ENCODE measurements around the gene MRS2. TPM values are rescaled to one million over a fixed set of nuclear protein-coding genes. Genes with fewer than 3 reads are reported as not detected.

Gene MRS2
- total RNA-seq = 10 to 100 TPM; 22.6 to 24.3 TPM
- polyA plus RNA-seq = 10 to 100 TPM; 19.0 to 27.1 TPM

GRCh38 chr6:24402697-24403500 lies at the start of gene MRS2:
Gene MRS2 (plus strand): TSS chr6:24402936. CDS start chr6:24403047, 111 bp downstream.
- ChIA-PET POLR2A (ENCODE audit: partially characterized antibody) (no interaction called here), CTCF (ENCODE audit: partially characterized antibody) (no interaction called here)
- Histone ChIP-seq H3K27ac (ENCODE audit: low read depth, low read length) (peak within 1 kb of the TSS; percentile 45), H3K4me3 (ENCODE audit: low read length in 2 of 2) (peak within 1 kb of the TSS; percentile 77 to 87), H3K4me1 (ENCODE audit: insufficient read depth, low read length) (peaks cover 14% of the 10 kb centered on the region), H3K9me3 (ENCODE audit: control insufficient read depth in 1 of 2, low read length in 2 of 2) (no peaks in the 10 kb centered on the region), H3K36me3 (ENCODE audit: insufficient read depth, low read length) (peaks cover 5% of the 10 kb centered on the region), H3K27me3 (ENCODE audit: insufficient read depth, low read length) (no peaks in the 10 kb centered on the region)
- Mint-ChIP-seq H3K4me3 (peak within 1 kb of the TSS; percentile 90 to 97 (median 92)), H3K27ac (peak within 1 kb of the TSS in 6 of 7 donors; percentile 67 to 93 (median 84)), H3K36me3 (peaks cover 5 to 17% of the 10 kb centered on the region in 2 donors), H3K4me1 (peaks cover 17 to 31% (median 23%) of the 10 kb centered on the region in 4 donors), H3K27me3 (peaks cover 15 to 16% of the 10 kb centered on the region in 2 donors), H3K9me3 (peaks cover 0 to 3% (median 0%) of the 10 kb centered on the region in 8 donors)
- intact Hi-C loops (cut with micrococcal nuclease) = loop anchor here (5.0 kb wide), 1 partner anchor 121 kb away; no protein-coding TSS in a partner anchor
- DNase-seq = peak; percentile 73 to 78 (median 76)

GRCh38 chr6:24353861-24354260 lies 48.9 kb upstream of the MRS2 start:
- no peak overlapping the region for H3K27ac ChIP-seq (ENCODE audit: low read depth, low read length)
- Mint-ChIP-seq H3K27ac (no peak overlapping the region), H3K4me1 (peaks cover 15 to 23% (median 18%) of the 10 kb centered on the region in 4 donors), H3K9me3 (no peaks in the 10 kb centered on the region), H3K4me3 (no peak overlapping the region), H3K36me3 (no peaks in the 10 kb centered on the region), H3K27me3 (peaks cover 0 to 12% of the 10 kb centered on the region in 2 donors)
- no peak for DNase-seq
- intact Hi-C loops (cut with micrococcal nuclease) = no loop called here
- H3K4me1 ChIP-seq (ENCODE audit: insufficient read depth, low read length) = peaks cover 7% of the 10 kb centered on the region
- CTCF ChIA-PET (ENCODE audit: partially characterized antibody) = no interaction called here
- H3K36me3 ChIP-seq (ENCODE audit: insufficient read depth, low read length) = no peaks in the 10 kb centered on the region
- no peaks in the 10 kb centered on the region for H3K9me3 ChIP-seq (ENCODE audit: control insufficient read depth in 1 of 2, low read length in 2 of 2)
- H3K4me3 ChIP-seq (ENCODE audit: low read length in 2 of 2) = no peak overlapping the region
- POLR2A ChIA-PET (ENCODE audit: partially characterized antibody) = no interaction called here
- H3K27me3 ChIP-seq (ENCODE audit: insufficient read depth, low read length) = no peaks in the 10 kb centered on the region

GRCh38 chr6:24355393-24355792 lies 47.3 kb upstream of the MRS2 start:
- no peaks in the 10 kb centered on the region for H3K36me3 Mint-ChIP-seq
- ChIA-PET POLR2A (ENCODE audit: partially characterized antibody) (no interaction called here), CTCF (ENCODE audit: partially characterized antibody) (no interaction called here)
- H3K36me3 ChIP-seq (ENCODE audit: insufficient read depth, low read length) = no peaks in the 10 kb centered on the region
- no peak for DNase-seq
- no peaks in the 10 kb centered on the region for H3K9me3 ChIP-seq (ENCODE audit: control insufficient read depth in 1 of 2, low read length in 2 of 2)
- intact Hi-C loops (cut with micrococcal nuclease) = no loop called here
- H3K4me1 Mint-ChIP-seq = peaks cover 21 to 33% (median 27%) of the 10 kb centered on the region in 4 donors
- H3K9me3 Mint-ChIP-seq = no peaks in the 10 kb centered on the region
- no peak overlapping the region for H3K27ac Mint-ChIP-seq
- peaks cover 0 to 7% of the 10 kb centered on the region in 2 donors for H3K27me3 Mint-ChIP-seq
- H3K4me3 ChIP-seq (ENCODE audit: low read length in 2 of 2) = no peak overlapping the region
- no peak overlapping the region for H3K27ac ChIP-seq (ENCODE audit: low read depth, low read length)
- H3K4me1 ChIP-seq (ENCODE audit: insufficient read depth, low read length) = peaks cover 13% of the 10 kb centered on the region
- H3K4me3 Mint-ChIP-seq = no peak overlapping the region
- H3K27me3 ChIP-seq (ENCODE audit: insufficient read depth, low read length) = no peaks in the 10 kb centered on the region

GRCh38 chr6:24356310-24356973 lies 46.3 kb upstream of the MRS2 start:
- Histone ChIP-seq H3K27me3 (ENCODE audit: insufficient read depth, low read length) (no peaks in the 10 kb centered on the region), H3K4me1 (ENCODE audit: insufficient read depth, low read length) (peaks cover 19% of the 10 kb centered on the region), H3K27ac (ENCODE audit: low read depth, low read length) (no peak overlapping the region), H3K36me3 (ENCODE audit: insufficient read depth, low read length) (no peaks in the 10 kb centered on the region), H3K4me3 (ENCODE audit: low read length in 2 of 2) (no peak overlapping the region), H3K9me3 (ENCODE audit: control insufficient read depth in 1 of 2, low read length in 2 of 2) (no peaks in the 10 kb centered on the region)
- Mint-ChIP-seq H3K27me3 (no peaks in the 10 kb centered on the region), H3K36me3 (no peaks in the 10 kb centered on the region), H3K4me3 (peak overlapping the region in 5 of 8 donors; percentile 17 to 85 (median 25)), H3K27ac (peak overlapping the region in 4 of 7 donors; percentile 3 to 72 (median 16)), H3K4me1 (peaks cover 24 to 40% (median 32%) of the 10 kb centered on the region in 4 donors), H3K9me3 (no peaks in the 10 kb centered on the region)
- no peak for DNase-seq
- intact Hi-C loops (cut with micrococcal nuclease) = no loop called here
- POLR2A ChIA-PET (ENCODE audit: partially characterized antibody) = no interaction called here
- CTCF ChIA-PET (ENCODE audit: partially characterized antibody) = no interaction called here

- intact Hi-C loops (cut with micrococcal nuclease) = no loop called here
- peak within 1 kb of the TSS; percentile 22 to 87 (median 81) for H3K27ac Mint-ChIP-seq
Measured at GRCh38 chr6:24357336-24358218, 45.2 kb upstream of the MRS2 start, which contains the start of gene DCDC2. Gene DCDC2 (minus strand): TSS chr6:24358059. CDS start chr6:24357750, 309 bp downstream.

GRCh38 chr6:24358219-24358821 lies 44.4 kb upstream of the MRS2 start:
- peaks cover 24 to 40% (median 32%) of the 10 kb centered on the region in 4 donors for H3K4me1 Mint-ChIP-seq
- CTCF ChIA-PET (ENCODE audit: partially characterized antibody) = no interaction called here
- peaks cover 19% of the 10 kb centered on the region for H3K4me1 ChIP-seq (ENCODE audit: insufficient read depth, low read length)
- POLR2A ChIA-PET (ENCODE audit: partially characterized antibody) = no interaction called here
- intact Hi-C loops (cut with micrococcal nuclease) = no loop called here
- H3K27me3 ChIP-seq (ENCODE audit: insufficient read depth, low read length) = no peaks in the 10 kb centered on the region
- H3K36me3 ChIP-seq (ENCODE audit: insufficient read depth, low read length) = no peaks in the 10 kb centered on the region
- H3K9me3 ChIP-seq (ENCODE audit: control insufficient read depth in 1 of 2, low read length in 2 of 2) = no peaks in the 10 kb centered on the region
- H3K27ac Mint-ChIP-seq = peak overlapping the region in 6 of 7 donors; percentile 16 to 84 (median 75)
- H3K4me3 Mint-ChIP-seq = peak overlapping the region; percentile 81 to 90 (median 85)
- DNase-seq = peak in 1 of 5 donors; percentile 30
- peaks cover 3 to 4% of the 10 kb centered on the region in 2 donors for H3K27me3 Mint-ChIP-seq
- H3K4me3 ChIP-seq (ENCODE audit: low read length in 2 of 2) = peak overlapping the region in 1 of 2 donors; percentile 44
- no peak overlapping the region for H3K27ac ChIP-seq (ENCODE audit: low read depth, low read length)
- no peaks in the 10 kb centered on the region for H3K36me3 Mint-ChIP-seq
- no peaks in the 10 kb centered on the region for H3K9me3 Mint-ChIP-seq

More at GRCh38 chr6:24357336-24358218, 45.2 kb upstream of the MRS2 start, which contains the start of gene DCDC2:
- Histone ChIP-seq H3K36me3 (ENCODE audit: insufficient read depth, low read length) (no peaks in the 10 kb centered on the region), H3K4me3 (ENCODE audit: low read length in 2 of 2) (peak within 1 kb of the TSS; percentile 44 to 55), H3K9me3 (ENCODE audit: control insufficient read depth in 1 of 2, low read length in 2 of 2) (no peaks in the 10 kb centered on the region), H3K27me3 (ENCODE audit: insufficient read depth, low read length) (no peaks in the 10 kb centered on the region), H3K27ac (ENCODE audit: low read depth, low read length) (no peak within 1 kb of the TSS), H3K4me1 (ENCODE audit: insufficient read depth, low read length) (peaks cover 19% of the 10 kb centered on the region)
- H3K4me1 Mint-ChIP-seq = peaks cover 24 to 40% (median 32%) of the 10 kb centered on the region in 4 donors
- ChIA-PET CTCF (ENCODE audit: partially characterized antibody) (no interaction called here), POLR2A (ENCODE audit: partially characterized antibody) (no interaction called here)
- H3K36me3 Mint-ChIP-seq = no peaks in the 10 kb centered on the region
- no peaks in the 10 kb centered on the region for H3K27me3 Mint-ChIP-seq
- peak; percentile 40 to 73 (median 47) for DNase-seq
- H3K9me3 Mint-ChIP-seq = no peaks in the 10 kb centered on the region
- peak within 1 kb of the TSS; percentile 81 to 90 (median 85) for H3K4me3 Mint-ChIP-seq
